PFSK-1 (cell line): ENCODE data around the gene RNU5D-1.

Source experiments
- FOXP2 ChIP-seq: optimal IDR thresholded peaks from 2 replicates; pipeline ENCODE3; 2011; ENCODE audit warnings: borderline replicate concordance, control low read depth, inconsistent platforms; ENCODE audit not compliant: insufficient read depth; ENCODE audit errors: extremely low read length, extremely low read depth
- POLR2AphosphoS5 ChIP-seq: IDR thresholded peaks from 2 replicates; pipeline ENCODE4 v1.6.1; 2012; ENCODE audit warnings: low read depth, mild to moderate bottlenecking, control low read depth, low read length, moderate library complexity
- SIN3A ChIP-seq: IDR thresholded peaks from 2 replicates; pipeline ENCODE4 v1.6.1; 2012; ENCODE audit warnings: mild to moderate bottlenecking, low read length, moderate library complexity, borderline replicate concordance; ENCODE audit not compliant: insufficient read depth
- TAF1 ChIP-seq: IDR thresholded peaks from 2 replicates; pipeline ENCODE4 v1.6.1; 2012; ENCODE audit warnings: low read length, control low read depth, borderline replicate concordance; ENCODE audit not compliant: insufficient read depth
- TF ChIP-seq, protein P1 (sequence below), 2 experiments: IDR thresholded peaks; 2 replicates each; pipeline versions ENCODE4 v1.6.1 to v1.8.0; 2011 to 2012; ENCODE audit warnings: low read depth in 2 of 2, low read length in 2 of 2, control low read depth in 1 of 2, inconsistent platforms in 1 of 2, mild to moderate bottlenecking in 1 of 2, moderate library complexity in 1 of 2; ENCODE audit not compliant: insufficient read depth in 1 of 2

Gene RNU5D-1

GRCh38 chr1:44724955-44725698 is 5.8 kb downstream of the RNU5D-1 start:
- TF ChIP-seq, protein P1, sequence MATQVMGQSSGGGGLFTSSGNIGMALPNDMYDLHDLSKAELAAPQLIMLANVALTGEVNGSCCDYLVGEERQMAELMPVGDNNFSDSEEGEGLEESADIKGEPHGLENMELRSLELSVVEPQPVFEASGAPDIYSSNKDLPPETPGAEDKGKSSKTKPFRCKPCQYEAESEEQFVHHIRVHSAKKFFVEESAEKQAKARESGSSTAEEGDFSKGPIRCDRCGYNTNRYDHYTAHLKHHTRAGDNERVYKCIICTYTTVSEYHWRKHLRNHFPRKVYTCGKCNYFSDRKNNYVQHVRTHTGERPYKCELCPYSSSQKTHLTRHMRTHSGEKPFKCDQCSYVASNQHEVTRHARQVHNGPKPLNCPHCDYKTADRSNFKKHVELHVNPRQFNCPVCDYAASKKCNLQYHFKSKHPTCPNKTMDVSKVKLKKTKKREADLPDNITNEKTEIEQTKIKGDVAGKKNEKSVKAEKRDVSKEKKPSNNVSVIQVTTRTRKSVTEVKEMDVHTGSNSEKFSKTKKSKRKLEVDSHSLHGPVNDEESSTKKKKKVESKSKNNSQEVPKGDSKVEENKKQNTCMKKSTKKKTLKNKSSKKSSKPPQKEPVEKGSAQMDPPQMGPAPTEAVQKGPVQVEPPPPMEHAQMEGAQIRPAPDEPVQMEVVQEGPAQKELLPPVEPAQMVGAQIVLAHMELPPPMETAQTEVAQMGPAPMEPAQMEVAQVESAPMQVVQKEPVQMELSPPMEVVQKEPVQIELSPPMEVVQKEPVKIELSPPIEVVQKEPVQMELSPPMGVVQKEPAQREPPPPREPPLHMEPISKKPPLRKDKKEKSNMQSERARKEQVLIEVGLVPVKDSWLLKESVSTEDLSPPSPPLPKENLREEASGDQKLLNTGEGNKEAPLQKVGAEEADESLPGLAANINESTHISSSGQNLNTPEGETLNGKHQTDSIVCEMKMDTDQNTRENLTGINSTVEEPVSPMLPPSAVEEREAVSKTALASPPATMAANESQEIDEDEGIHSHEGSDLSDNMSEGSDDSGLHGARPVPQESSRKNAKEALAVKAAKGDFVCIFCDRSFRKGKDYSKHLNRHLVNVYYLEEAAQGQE (IDR thresholded peaks at IDR 0.05; ENCODE audit: insufficient read depth in 1 of 2, low read depth in 2 of 2, low read length in 2 of 2): no peak
- TF ChIP-seq TAF1 (no peak), FOXP2 (no peak), POLR2AphosphoS5 (no peak), SIN3A (no peak)

DNA sequence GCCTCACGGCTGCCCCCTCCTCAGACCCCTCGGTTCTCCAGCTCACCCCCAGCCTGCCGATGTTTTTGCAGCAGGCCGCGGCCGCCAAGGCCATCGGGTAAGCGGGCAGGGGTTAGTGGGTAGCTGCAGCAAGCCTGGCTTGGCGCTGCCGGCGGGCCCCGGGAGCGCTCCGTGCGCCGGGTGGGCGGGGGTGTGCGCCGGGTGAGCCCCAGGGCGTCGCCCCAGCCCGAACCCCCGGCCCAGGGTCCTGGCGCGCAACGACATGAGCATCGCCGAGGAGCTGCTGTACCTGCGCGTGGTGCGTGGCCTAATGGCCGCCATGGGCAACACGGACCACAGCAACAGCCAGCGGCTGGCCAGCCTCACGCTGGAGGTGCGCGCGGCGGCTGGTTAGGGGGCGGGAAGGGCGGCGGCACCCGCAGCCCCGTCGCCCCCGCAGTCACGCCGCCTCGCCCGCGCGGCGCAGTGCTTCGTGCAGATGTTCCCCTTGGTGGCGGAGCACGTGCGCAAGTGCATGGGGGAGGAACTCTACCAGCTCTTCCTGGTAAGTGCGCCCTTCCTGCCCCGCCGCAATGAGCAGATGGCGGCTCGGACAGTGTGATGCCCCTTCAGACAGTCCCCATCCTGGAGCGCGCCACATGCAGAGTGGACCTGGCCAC is 6.5 kb downstream of the RNU5D-1 start:
- no peak for TF ChIP-seq SIN3A
- TF ChIP-seq, protein P1 (IDR thresholded peaks at IDR 0.05; ENCODE audit: insufficient read depth in 1 of 2, low read depth in 2 of 2, low read length in 2 of 2): no peak
- no peak for TF ChIP-seq TAF1
- TF ChIP-seq FOXP2: no peak
- no peak for TF ChIP-seq POLR2AphosphoS5

DNA sequence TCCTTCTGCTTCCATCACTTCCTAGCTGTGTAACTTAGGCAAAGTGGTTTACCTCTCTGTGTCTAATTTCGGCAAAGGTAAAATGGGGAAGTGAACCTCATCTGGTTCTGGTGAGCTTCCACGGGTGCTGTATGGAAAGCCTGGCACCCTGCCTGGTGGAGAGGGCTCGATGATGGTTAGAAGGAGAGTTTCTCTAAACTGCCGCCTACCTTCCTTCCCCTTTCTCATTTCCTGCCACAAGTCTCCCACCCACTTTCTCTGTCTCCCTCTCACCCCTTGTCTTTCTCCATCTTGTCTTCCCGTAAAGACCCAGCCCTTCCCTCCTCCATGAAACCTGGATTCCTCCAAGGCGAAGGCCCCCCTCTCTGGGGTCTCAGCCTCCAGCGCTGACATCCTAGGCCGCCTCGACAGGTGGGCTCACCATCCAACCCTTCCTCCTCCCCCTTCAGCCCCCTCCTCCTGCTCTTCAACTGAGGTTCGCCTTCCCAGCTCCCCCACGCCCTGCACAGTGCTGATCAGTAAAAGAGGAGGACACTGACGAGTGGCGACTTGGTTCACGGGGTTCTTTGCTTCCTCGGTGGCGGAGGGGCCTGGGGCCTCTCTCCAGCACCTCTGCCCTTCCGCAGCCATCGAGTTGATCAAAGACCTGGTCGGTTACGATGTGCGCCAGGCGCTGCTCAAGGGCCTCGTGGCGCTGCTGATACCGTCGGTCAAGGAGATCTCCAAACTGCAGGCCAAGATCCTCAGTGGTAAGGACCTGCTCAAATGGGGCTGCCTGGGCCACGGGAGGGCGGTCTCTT is 7.3 kb downstream of the RNU5D-1 start:
- TF ChIP-seq, protein P1 (IDR thresholded peaks at IDR 0.05; ENCODE audit: insufficient read depth in 1 of 2, low read depth in 2 of 2, low read length in 2 of 2): no peak
- TF ChIP-seq POLR2AphosphoS5: no peak
- TF ChIP-seq TAF1: no peak
- no peak for TF ChIP-seq SIN3A
- no peak for TF ChIP-seq FOXP2

DNA sequence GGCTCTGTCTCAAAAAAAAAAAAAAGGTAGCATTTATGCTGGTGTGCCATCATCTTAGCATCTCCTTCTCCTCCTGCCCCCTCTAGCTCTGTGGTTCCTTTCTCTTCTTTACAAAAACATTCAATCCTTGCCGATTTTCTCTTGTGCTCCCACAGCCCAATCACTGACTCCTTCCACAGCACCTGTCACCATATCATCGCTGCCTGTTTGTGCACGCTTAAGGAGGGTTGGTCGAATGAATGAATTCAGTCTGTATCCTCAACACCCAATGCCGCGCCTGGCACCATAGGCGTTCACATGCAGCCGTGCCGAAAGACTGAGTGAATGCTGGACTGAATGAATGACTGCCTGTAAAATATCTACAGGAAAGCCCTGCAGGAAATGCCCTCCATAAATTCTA is 7.9 kb downstream of the RNU5D-1 start:
- TF ChIP-seq SIN3A (no peak), FOXP2 (no peak), TAF1 (no peak), POLR2AphosphoS5 (no peak)
- TF ChIP-seq, protein P1 (IDR thresholded peaks at IDR 0.05; ENCODE audit: insufficient read depth in 1 of 2, low read depth in 2 of 2, low read length in 2 of 2): no peak
